H1 (cell line): ENCODE results near the gene POLN. TPM values are rescaled to one million over a fixed set of nuclear protein-coding genes. Genes with fewer than 3 reads are reported as not detected.

Experiments used
- CHD2 ChIP-seq: IDR thresholded peaks from 2 replicates; pipeline ENCODE4 v1.6.1; 2012; ENCODE audit warnings: low read length, improper control_type of control experiment
- MAX ChIP-seq: IDR thresholded peaks from 2 replicates; pipeline ENCODE4 v1.6.1; 2012; ENCODE audit warnings: inconsistent platforms
- TAF7 ChIP-seq: optimal IDR thresholded peaks from 2 replicates; pipeline ENCODE3; 2011; ENCODE audit warnings: low read depth, mild to moderate bottlenecking, inconsistent platforms, low read length, moderate library complexity, borderline replicate concordance
- polyA plus RNA-seq, 7 experiments: library from polyadenylated mRNA; depleted of rRNA in 3 of 7; stranded (reverse) in 5 of 7; unstranded in 2 of 7; fragments of >200 nt in 5 of 7; fragments of 200-250 nt in 2 of 7; gene quantifications; 1 replicate in 5 of 7; 2 replicates in 1 of 7; 4 replicates in 1 of 7; pipeline versions ENCODE4 v1.2.1 to v1.2.3, GENCODE V29; 2011 to 2013; ENCODE audit warnings: missing spikeins in 2 of 7, mixed read lengths in 2 of 7
- total RNA-seq: library from RNA; stranded (reverse); fragmentation: NEBNext Ultra II Directional; extraction: Animal tissue kit (Norgen Biotek cat#: 25700); gene quantifications from 2 replicates; pipeline ENCODE4 v1.2.1, GENCODE V29; 2021

Gene POLN
- total and polyA plus RNA-seq, 2 of the 8 experiments (the other 6 are each of a cell fraction or from before 2014, with no cell fraction given): 0.98 to 1.5 TPM

GRCh38 chr4:2154215-2154740 is 87.6 kb downstream of the POLN start (continued):
- no peak for TF ChIP-seq CHD2
- TF ChIP-seq MAX: no peak
- no peak for TF ChIP-seq TAF7
